ENCODE data around the gene SCAF1. TPM values are rescaled to one million over a fixed set of nuclear protein-coding genes. Genes with fewer than 3 reads are reported as not detected.

SCAF1 gene
- total RNA-seq, 1 experiment from 2014 or later, result 103 TPM

DNA sequence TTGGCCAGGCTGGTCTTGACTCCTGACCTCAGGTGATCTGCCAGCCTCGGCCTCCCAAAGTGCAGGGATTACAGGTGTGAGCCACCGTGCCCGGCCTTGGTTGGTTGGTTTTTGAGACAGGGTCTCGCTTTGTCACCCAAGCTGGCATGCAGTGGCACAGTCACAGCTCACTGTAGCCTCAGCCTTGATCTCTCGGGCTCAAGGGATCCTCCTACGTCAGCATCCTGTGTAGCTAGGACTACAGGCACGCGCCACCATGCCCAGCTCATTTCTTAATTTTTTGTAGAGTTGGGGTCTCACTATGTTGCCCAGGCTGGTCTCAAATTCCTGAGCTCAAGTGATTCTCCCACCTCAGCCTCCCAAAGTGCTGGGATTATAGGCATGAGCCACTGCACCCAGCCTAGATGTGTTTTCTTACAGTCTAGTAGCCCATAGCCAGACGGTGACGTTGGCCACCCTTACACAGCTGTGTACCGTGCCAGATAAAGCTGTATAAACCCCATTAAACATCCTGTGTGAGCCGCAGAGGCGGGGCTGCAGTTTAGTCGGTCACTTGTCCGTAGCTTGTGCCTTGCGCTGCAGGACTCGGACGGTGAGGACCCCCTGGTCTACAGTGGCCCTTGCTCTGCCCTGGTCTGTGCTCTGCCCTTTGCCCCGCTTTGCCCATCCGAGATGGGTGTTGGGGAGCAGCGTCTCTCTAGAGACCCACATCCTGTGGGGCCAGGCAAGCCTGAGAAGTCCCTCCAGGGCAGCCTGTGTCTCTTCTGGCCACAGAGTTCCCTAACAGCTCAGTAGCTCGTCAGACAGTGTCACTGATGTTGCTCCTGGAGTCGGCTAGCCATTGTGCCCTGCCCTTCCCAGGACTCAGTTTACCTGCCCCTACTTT lies 13.8 kb downstream of the SCAF1 start:
- DNase-seq (ENCODE audit: low spot score) (no peak), ATAC-seq (no peak)
- CTCF ChIA-PET, result interaction anchor here (0.8 to 1.9 kb wide), 5 partner anchors 16 to 34 kb away, joined by 3 to 5 read pairs (median 3); partner anchors contain the start of gene RRAS
- Mint-ChIP-seq H3K4me1 (peaks cover 10% of the 10 kb centered on the region), H3K4me3 (no peak overlapping the region), H3K9me3 (peaks cover 7% of the 10 kb centered on the region), H3K27me3 (ENCODE audit: low read depth) (no peaks in the 10 kb centered on the region), H3K36me3 (peaks cover 58% of the 10 kb centered on the region), H3K27ac (peak overlapping the region; percentile 19; the same call in 1 of the 2 replicates)
- TF ChIP-seq ZNF317 (CRISPR knock-in tag; IDR thresholded peaks at IDR 0.05; ENCODE audit: borderline replicate concordance, low read depth) (no peak), ESRRA (CRISPR knock-in tag; IDR thresholded peaks at IDR 0.05; ENCODE audit: borderline replicate concordance) (no peak), CBFB (CRISPR knock-in tag; IDR thresholded peaks at IDR 0.05; ENCODE audit: low read depth) (no peak), GRHL2 (CRISPR knock-in tag; IDR thresholded peaks at IDR 0.05; ENCODE audit: insufficient replicate concordance, severe bottlenecking) (no peak), ZNF121 (CRISPR knock-in tag; IDR thresholded peaks at IDR 0.05) (peak; percentile 63; the same call in 1 of the 2 replicates)
- TF ChIP-seq, protein P1, sequence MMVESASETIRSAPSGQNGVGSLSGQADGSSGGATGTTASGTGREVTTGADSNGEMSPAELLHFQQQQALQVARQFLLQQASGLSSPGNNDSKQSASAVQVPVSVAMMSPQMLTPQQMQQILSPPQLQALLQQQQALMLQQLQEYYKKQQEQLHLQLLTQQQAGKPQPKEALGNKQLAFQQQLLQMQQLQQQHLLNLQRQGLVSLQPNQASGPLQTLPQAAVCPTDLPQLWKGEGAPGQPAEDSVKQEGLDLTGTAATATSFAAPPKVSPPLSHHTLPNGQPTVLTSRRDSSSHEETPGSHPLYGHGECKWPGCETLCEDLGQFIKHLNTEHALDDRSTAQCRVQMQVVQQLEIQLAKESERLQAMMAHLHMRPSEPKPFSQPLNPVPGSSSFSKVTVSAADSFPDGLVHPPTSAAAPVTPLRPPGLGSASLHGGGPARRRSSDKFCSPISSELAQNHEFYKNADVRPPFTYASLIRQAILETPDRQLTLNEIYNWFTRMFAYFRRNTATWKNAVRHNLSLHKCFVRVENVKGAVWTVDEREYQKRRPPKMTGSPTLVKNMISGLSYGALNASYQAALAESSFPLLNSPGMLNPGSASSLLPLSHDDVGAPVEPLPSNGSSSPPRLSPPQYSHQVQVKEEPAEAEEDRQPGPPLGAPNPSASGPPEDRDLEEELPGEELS (CRISPR knock-in tag; IDR thresholded peaks at IDR 0.05), result no peak
- POLR2A ChIA-PET, result interaction anchor here (0.8 kb wide), 1 partner anchor 16 kb away, joined by 4 read pairs; the partner anchor contains the start of gene RRAS

DNA sequence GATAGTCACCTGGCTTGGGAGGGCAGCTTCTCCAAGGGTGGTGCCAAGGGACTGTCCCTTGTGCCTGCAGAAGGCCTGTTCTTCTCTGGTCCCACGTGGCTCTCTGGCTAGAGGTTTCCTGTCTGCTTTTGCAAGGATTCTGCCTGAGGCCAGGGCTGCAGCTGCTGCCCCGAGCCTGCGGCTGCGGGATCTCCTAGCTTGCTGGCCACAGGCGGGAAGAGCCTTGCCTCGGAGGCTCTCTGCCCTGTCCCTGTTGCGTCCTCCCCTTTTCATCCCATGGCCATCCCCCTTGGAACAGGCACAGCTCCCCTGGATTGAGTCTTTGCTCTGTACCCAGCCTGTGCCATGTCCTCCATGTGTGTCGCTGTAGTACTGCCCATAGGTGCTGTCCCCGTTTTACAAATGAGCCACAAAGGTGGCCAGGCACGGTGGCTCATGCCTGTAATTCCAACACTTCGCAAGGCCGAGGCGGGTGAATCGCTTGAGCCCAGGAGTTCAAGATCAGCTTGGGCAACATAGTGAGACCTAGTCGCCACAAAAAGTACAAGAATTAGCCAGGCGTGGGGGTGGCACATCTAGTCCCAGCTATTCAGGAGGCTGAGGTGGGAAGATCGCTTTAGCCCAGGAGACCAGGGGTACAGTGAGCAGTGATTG lies 14.6 kb downstream of the SCAF1 start:
- Mint-ChIP-seq H3K27ac (peak overlapping the region; percentile 19), H3K27me3 (ENCODE audit: low read depth) (no peaks in the 10 kb centered on the region), H3K9me3 (peaks cover 7% of the 10 kb centered on the region), H3K4me1 (peaks cover 10% of the 10 kb centered on the region), H3K4me3 (no peak overlapping the region), H3K36me3 (peaks cover 63% of the 10 kb centered on the region)
- POLR2A ChIA-PET, result no interaction called here
- TF ChIP-seq NR3C1 (CRISPR knock-in tag; conservative IDR thresholded peaks at IDR 0.05; ENCODE audit: low read depth) (no peak), SOX15 (CRISPR knock-in tag; IDR thresholded peaks at IDR 0.05) (no peak), ZNF423 (CRISPR knock-in tag; IDR thresholded peaks at IDR 0.05) (no peak), SP1 (CRISPR knock-in tag; conservative IDR thresholded peaks at IDR 0.05) (no peak), NFYB (CRISPR knock-in tag; conservative IDR thresholded peaks at IDR 0.05; ENCODE audit: low read depth) (no peak), ZNF416 (CRISPR knock-in tag; IDR thresholded peaks at IDR 0.05) (no peak), CREM (CRISPR knock-in tag; IDR thresholded peaks at IDR 0.05) (no peak)
- TF ChIP-seq, protein P2, sequence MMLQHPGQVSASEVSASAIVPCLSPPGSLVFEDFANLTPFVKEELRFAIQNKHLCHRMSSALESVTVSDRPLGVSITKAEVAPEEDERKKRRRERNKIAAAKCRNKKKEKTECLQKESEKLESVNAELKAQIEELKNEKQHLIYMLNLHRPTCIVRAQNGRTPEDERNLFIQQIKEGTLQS (CRISPR knock-in tag; conservative IDR thresholded peaks at IDR 0.05), result no peak
- TF ChIP-seq, protein P3, sequence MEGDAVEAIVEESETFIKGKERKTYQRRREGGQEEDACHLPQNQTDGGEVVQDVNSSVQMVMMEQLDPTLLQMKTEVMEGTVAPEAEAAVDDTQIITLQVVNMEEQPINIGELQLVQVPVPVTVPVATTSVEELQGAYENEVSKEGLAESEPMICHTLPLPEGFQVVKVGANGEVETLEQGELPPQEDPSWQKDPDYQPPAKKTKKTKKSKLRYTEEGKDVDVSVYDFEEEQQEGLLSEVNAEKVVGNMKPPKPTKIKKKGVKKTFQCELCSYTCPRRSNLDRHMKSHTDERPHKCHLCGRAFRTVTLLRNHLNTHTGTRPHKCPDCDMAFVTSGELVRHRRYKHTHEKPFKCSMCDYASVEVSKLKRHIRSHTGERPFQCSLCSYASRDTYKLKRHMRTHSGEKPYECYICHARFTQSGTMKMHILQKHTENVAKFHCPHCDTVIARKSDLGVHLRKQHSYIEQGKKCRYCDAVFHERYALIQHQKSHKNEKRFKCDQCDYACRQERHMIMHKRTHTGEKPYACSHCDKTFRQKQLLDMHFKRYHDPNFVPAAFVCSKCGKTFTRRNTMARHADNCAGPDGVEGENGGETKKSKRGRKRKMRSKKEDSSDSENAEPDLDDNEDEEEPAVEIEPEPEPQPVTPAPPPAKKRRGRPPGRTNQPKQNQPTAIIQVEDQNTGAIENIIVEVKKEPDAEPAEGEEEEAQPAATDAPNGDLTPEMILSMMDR (IDR thresholded peaks at IDR 0.05), result no peak
- no peak for ATAC-seq
- CTCF ChIA-PET, result interaction anchor here (0.8 to 1.9 kb wide), 3 partner anchors 20 to 28 kb away, joined by 3 to 5 read pairs (median 3); no protein-coding TSS in a partner anchor
- DNase-seq (ENCODE audit: low spot score), result no peak

DNA sequence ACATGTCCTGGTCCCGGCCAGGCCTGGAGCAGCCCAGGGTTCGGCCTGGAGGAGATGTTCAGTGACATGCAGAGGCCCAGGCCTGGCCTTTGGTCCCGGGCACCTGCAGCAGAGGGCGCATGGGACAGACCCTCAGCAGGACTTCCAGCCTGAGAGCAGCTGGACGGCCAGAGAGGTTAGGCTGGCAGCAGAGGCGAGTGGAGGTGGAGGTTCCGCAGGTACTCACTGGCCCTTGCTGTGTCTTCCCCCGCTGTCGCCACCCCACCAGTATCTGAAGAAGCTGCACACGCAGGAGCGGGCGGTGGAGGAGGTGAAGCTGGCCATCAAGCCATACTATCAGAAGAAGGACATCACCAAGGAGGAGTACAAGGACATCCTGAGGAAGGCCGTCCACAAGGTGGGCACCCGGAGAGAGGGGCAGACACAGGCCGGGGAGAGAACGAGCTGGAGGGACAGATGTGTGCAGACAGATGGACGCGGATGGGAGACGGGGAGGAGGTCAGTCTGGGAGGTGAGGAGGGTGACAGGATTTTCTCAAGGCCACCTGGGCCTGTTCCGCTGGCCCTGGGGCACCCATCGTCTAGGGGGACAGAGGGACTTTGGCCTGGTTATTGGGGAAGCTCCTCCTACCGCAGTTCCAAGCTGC lies 15.6 kb downstream of the SCAF1 start:
- no peaks in the 10 kb centered on the region for H3K27me3 Mint-ChIP-seq (ENCODE audit: low read depth)
- peak overlapping the region; percentile 15; the same call in 1 of the 2 replicates for H3K27ac Mint-ChIP-seq
- peaks cover 10% of the 10 kb centered on the region for H3K4me1 Mint-ChIP-seq
- DNase-seq (ENCODE audit: low spot score) (no peak), ATAC-seq (no peak)
- H3K4me3 Mint-ChIP-seq, result no peak overlapping the region
- POLR2A ChIA-PET, result interaction anchor here (0.9 kb wide), 1 partner anchor 16 kb away, joined by 3 read pairs; the partner anchor contains the start of gene SCAF1
- CTCF ChIA-PET, result interaction anchor here (0.6 to 1.3 kb wide), 3 partner anchors 20 to 41 kb away, joined by 3 to 4 read pairs (median 3); partner anchors contain the start of gene PRMT1
- peaks cover 7% of the 10 kb centered on the region for H3K9me3 Mint-ChIP-seq
- H3K36me3 Mint-ChIP-seq, result peaks cover 70% of the 10 kb centered on the region
- TF ChIP-seq, protein P4, sequence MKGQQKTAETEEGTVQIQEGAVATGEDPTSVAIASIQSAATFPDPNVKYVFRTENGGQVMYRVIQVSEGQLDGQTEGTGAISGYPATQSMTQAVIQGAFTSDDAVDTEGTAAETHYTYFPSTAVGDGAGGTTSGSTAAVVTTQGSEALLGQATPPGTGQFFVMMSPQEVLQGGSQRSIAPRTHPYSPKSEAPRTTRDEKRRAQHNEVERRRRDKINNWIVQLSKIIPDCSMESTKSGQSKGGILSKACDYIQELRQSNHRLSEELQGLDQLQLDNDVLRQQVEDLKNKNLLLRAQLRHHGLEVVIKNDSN (CRISPR knock-in tag; IDR thresholded peaks at IDR 0.05), result no peak
- TF ChIP-seq, protein P5, sequence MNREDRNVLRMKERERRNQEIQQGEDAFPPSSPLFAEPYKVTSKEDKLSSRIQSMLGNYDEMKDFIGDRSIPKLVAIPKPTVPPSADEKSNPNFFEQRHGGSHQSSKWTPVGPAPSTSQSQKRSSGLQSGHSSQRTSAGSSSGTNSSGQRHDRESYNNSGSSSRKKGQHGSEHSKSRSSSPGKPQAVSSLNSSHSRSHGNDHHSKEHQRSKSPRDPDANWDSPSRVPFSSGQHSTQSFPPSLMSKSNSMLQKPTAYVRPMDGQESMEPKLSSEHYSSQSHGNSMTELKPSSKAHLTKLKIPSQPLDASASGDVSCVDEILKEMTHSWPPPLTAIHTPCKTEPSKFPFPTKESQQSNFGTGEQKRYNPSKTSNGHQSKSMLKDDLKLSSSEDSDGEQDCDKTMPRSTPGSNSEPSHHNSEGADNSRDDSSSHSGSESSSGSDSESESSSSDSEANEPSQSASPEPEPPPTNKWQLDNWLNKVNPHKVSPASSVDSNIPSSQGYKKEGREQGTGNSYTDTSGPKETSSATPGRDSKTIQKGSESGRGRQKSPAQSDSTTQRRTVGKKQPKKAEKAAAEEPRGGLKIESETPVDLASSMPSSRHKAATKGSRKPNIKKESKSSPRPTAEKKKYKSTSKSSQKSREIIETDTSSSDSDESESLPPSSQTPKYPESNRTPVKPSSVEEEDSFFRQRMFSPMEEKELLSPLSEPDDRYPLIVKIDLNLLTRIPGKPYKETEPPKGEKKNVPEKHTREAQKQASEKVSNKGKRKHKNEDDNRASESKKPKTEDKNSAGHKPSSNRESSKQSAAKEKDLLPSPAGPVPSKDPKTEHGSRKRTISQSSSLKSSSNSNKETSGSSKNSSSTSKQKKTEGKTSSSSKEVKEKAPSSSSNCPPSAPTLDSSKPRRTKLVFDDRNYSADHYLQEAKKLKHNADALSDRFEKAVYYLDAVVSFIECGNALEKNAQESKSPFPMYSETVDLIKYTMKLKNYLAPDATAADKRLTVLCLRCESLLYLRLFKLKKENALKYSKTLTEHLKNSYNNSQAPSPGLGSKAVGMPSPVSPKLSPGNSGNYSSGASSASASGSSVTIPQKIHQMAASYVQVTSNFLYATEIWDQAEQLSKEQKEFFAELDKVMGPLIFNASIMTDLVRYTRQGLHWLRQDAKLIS (CRISPR knock-in tag; IDR thresholded peaks at IDR 0.05; ENCODE audit: borderline replicate concordance), result no peak
- TF ChIP-seq ATF1 (CRISPR knock-in tag; IDR thresholded peaks at IDR 0.05) (no peak), ZNF671 (CRISPR knock-in tag; IDR thresholded peaks at IDR 0.05) (no peak)
